Measurements from ENCODE around the gene FTSJ1. TPM values are rescaled to one million over a fixed set of nuclear protein-coding genes. Genes with fewer than 3 reads are reported as not detected.
"Not testable (repeated sequence)": the region's sequence is repeated elsewhere in the genome, so short reads cannot be mapped to it uniquely, and the experiment has no call there.

Gene FTSJ1
- total and polyA plus RNA-seq, 8 donors: 19.6 to 92.8 (median 39.0) TPM

DNA sequence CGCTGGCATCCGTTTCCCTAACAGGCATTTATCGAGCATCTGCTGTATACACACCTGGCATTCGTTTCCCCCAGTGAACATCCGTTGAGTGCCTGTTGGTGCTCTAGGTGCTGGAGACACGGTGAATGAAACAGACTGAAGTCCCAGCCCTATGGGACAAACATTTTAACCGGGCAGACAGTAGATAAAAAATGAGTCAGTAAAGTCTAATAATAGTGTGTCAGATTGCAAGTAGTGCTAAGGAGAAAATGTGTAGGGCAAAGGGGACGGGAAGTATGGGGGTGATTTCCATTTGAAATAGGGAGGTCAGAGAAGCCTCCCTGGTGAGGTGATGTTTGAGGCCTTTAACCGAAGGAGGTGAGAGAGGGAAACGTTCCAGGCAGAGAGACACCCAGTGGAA lies 40.3 kb downstream of the FTSJ1 start:
- Histone ChIP-seq H3K27me3 (no peaks in the 10 kb centered on the region), H3K9me3 (peaks cover 0 to under 1% (median 0%) of the 10 kb centered on the region in 4 donors), H3K4me3 (no peak overlapping the region), H3K36me3 (peaks cover 0 to 41% (median 21%) of the 10 kb centered on the region in 4 donors), H3K4me1 (peaks cover 0 to 3% (median 2%) of the 10 kb centered on the region in 4 donors), H3K27ac (peak overlapping the region in 1 of 5 donors; percentile 4)
- 64 to 74% (median 70%) methylated on average over 10 of the region's 10 CpGs for WGBS, 5 donors
- TF ChIP-seq, protein P1, sequence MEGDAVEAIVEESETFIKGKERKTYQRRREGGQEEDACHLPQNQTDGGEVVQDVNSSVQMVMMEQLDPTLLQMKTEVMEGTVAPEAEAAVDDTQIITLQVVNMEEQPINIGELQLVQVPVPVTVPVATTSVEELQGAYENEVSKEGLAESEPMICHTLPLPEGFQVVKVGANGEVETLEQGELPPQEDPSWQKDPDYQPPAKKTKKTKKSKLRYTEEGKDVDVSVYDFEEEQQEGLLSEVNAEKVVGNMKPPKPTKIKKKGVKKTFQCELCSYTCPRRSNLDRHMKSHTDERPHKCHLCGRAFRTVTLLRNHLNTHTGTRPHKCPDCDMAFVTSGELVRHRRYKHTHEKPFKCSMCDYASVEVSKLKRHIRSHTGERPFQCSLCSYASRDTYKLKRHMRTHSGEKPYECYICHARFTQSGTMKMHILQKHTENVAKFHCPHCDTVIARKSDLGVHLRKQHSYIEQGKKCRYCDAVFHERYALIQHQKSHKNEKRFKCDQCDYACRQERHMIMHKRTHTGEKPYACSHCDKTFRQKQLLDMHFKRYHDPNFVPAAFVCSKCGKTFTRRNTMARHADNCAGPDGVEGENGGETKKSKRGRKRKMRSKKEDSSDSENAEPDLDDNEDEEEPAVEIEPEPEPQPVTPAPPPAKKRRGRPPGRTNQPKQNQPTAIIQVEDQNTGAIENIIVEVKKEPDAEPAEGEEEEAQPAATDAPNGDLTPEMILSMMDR (IDR thresholded peaks at IDR 0.05): no peak
- no peak for TF ChIP-seq POLR2AphosphoS5 (IDR thresholded peaks at IDR 0.05)
- TF ChIP-seq EP300 (IDR thresholded peaks at IDR 0.05): no peak
- no peak for TF ChIP-seq POLR2A (IDR thresholded peaks at IDR 0.05)
- intact Hi-C loops (cut with DNase I; ENCODE audit: low total_unique reads): no loop called here
- no peak for DNase-seq

DNA sequence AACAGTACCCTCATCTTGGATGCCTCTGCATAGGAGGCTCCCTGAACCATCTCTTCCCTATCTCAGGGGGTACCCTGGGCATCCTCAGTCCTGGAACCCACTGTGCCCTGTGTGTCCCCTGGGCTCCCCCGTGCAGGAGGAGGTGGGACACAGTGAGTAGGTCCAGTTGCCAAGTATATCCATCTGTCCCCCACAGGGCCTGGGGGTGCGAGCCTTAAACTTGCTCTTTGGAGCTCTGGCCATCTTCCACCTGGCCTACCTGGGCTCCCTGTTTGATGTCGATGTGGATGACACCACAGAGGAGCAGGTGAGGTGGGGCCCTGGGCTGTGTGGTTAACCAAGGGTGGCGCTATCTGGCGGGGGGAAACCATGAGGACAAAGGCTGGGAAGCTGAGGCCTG lies 41.0 kb downstream of the FTSJ1 start:
- Histone ChIP-seq H3K4me1 (peaks cover 0 to 4% (median 2%) of the 10 kb centered on the region in 4 donors), H3K36me3 (peaks cover 0 to 41% (median 21%) of the 10 kb centered on the region in 4 donors), H3K4me3 (no peak overlapping the region), H3K27me3 (no peaks in the 10 kb centered on the region), H3K27ac (peak overlapping the region in 1 of 5 donors; percentile 4), H3K9me3 (peaks cover 0 to 6% (median 0%) of the 10 kb centered on the region in 4 donors)
- TF ChIP-seq POLR2AphosphoS5 (IDR thresholded peaks at IDR 0.05): no peak
- no peak for TF ChIP-seq POLR2A (IDR thresholded peaks at IDR 0.05)
- no peak for TF ChIP-seq EP300 (IDR thresholded peaks at IDR 0.05)
- TF ChIP-seq, protein P1 (IDR thresholded peaks at IDR 0.05): no peak
- intact Hi-C loops (cut with DNase I; ENCODE audit: low total_unique reads): no loop called here
- WGBS, 5 donors: 68 to 84% (median 80%) methylated on average over 3 to 5 of the region's 5 CpGs
- no peak for DNase-seq

DNA sequence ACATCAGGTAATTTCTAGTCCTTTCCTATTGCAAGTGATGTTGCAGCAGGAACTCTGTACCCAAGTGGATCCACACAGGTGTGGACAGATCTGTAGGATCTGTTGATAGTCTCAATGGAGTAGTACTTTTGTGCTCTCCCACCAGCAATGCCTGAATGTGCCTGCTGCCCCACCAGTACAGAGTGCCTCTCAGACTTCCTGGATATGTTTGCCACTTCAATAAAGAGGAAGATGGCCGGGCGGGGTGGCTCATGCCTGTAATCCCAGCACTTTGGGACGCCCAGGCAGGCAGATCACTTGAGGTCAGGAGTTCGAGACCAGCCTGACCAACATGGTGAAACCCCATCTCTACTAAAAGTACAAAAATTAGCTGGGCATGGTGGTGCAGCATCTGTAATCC lies 43.5 kb downstream of the FTSJ1 start:
- DNase-seq; H3K27me3 ChIP-seq; H3K4me3 ChIP-seq; H3K27ac ChIP-seq; intact Hi-C loops (cut with DNase I; ENCODE audit: low total_unique reads); H3K9me3 ChIP-seq: not testable (repeated sequence)
- WGBS, 5 donors: 55 to 88% (median 60%) methylated on average over 4 of the region's 4 CpGs
- Histone ChIP-seq H3K4me1 (peaks cover 0 to 13% (median 9%) of the 10 kb centered on the region in 4 donors), H3K36me3 (peaks cover 0 to 26% (median 15%) of the 10 kb centered on the region in 4 donors)

DNA sequence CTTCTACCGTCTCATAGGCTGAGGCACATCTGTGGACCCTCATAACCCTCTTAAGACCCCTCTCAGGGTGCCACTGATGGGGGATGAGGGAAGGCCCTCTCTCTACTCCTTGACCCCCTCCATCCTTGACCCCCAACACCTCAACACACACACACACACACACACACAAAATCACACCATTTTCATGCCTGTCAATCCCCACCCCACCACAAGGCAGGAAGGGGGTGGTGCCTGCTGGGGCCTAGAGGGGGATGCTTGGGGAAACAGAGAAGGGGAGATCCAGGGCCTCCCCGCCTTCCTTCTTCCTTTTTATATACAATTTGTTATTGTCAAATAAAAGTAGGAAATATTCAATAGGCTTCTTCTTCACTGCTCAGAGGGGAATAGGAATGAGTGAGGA lies 44.5 kb downstream of the FTSJ1 start:
- Histone ChIP-seq H3K27ac (no peak overlapping the region), H3K4me1 (peaks cover 0 to 13% (median 9%) of the 10 kb centered on the region in 4 donors), H3K4me3 (no peak overlapping the region), H3K9me3 (peaks cover 0 to 6% (median 0%) of the 10 kb centered on the region in 4 donors), H3K27me3 (no peaks in the 10 kb centered on the region), H3K36me3 (peaks cover 0 to 21% (median 9%) of the 10 kb centered on the region in 4 donors)
- no peak for DNase-seq
- intact Hi-C loops (cut with DNase I; ENCODE audit: low total_unique reads): no loop called here
- WGBS, 5 donors: 73 to 100% (median 89%) methylated on average over 2 of the region's 2 CpGs
- TF ChIP-seq POLR2AphosphoS5 (IDR thresholded peaks at IDR 0.05) (no peak), EP300 (IDR thresholded peaks at IDR 0.05) (no peak), POLR2A (IDR thresholded peaks at IDR 0.05) (no peak)
- TF ChIP-seq, protein P1 (IDR thresholded peaks at IDR 0.05): no peak

DNA sequence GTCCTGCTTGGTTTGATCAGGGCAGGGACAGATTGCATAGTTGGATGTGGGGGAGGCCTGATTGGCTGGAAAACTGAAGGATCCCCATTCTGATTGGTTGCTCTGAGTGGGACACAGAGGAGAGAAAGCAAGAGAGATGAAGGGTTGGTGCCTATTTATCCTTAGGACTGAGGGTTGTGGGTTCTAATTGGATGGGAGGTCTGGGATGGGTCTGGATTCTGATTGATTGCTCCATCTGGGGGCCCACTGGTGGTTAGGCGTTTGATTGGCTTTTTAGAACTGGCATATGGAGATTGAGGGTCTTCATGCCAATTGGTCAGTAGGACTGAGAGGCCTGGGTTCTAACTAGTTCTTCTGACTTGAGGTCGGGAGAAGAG lies 45.0 kb downstream of the FTSJ1 start:
- Histone ChIP-seq H3K4me3 (peak overlapping the region; percentile 52 to 66 (median 62)), H3K27me3 (no peaks in the 10 kb centered on the region), H3K36me3 (peaks cover 0 to 16% (median 5%) of the 10 kb centered on the region in 4 donors), H3K4me1 (peaks cover 0 to 13% (median 9%) of the 10 kb centered on the region in 4 donors), H3K9me3 (peaks cover 0 to 6% (median 0%) of the 10 kb centered on the region in 4 donors), H3K27ac (peak overlapping the region; percentile 77 to 87 (median 82))
- intact Hi-C loops (cut with DNase I; ENCODE audit: low total_unique reads): no loop called here
- TF ChIP-seq EP300 (IDR thresholded peaks at IDR 0.05) (no peak), POLR2A (IDR thresholded peaks at IDR 0.05) (no peak), POLR2AphosphoS5 (IDR thresholded peaks at IDR 0.05) (no peak)
- TF ChIP-seq, protein P1 (IDR thresholded peaks at IDR 0.05): no peak
- DNase-seq: no peak
- 10 to 51% (median 18%) methylated on average over 2 of the region's 2 CpGs for WGBS, 5 donors

Data from stomach (tissue), 9 donors.